Activated CD4-positive, alpha-beta T cell treated with anti-CD3 and anti-CD28 coated beads, Interleukin-2, amount 10 ng/mL, durations not matched to agents 24 days and 14 days (primary cell): ENCODE data around the gene SPATA17. TPM values are rescaled to one million over a fixed set of nuclear protein-coding genes. Genes with fewer than 3 reads are reported as not detected.

Experiments used
- DNase-seq: peaks from one replicate; pipeline ENCODE4 v3.0.0; 2022
- H3K27ac Mint-ChIP-seq: one replicate; pipeline ENCODE4 v1.8.0; 2022; ENCODE audit warnings: mild to moderate bottlenecking, mixed read lengths
- H3K27me3 Mint-ChIP-seq: one replicate; pipeline ENCODE4 v1.8.0; 2022; ENCODE audit warnings: mixed read lengths
- H3K36me3 Mint-ChIP-seq: one replicate; pipeline ENCODE4 v1.8.0; 2022; ENCODE audit warnings: low read depth, mild to moderate bottlenecking, mixed read lengths
- H3K4me1 Mint-ChIP-seq: one replicate; pipeline ENCODE4 v1.8.0; 2021; ENCODE audit warnings: mixed read lengths
- H3K4me3 Mint-ChIP-seq: one replicate; pipeline ENCODE4 v1.8.0; 2022; ENCODE audit warnings: mild to moderate bottlenecking, moderate library complexity, mixed read lengths
- H3K9me3 Mint-ChIP-seq: one replicate; pipeline ENCODE4 v1.8.0; 2021; ENCODE audit warnings: mixed read lengths
- intact Hi-C: fragments of 100-400 bp; cut with micrococcal nuclease; formaldehyde crosslinking; loops from one replicate; pipeline ENCODE4 v1.15.1; 2023
- total RNA-seq: library from RNA; stranded (reverse); gene quantifications from 2 replicates; pipeline ENCODE4 v1.2.3, GENCODE V29; 2022

Gene SPATA17
- total RNA-seq, 1 donor from 2014 or later = not detected

DNA sequence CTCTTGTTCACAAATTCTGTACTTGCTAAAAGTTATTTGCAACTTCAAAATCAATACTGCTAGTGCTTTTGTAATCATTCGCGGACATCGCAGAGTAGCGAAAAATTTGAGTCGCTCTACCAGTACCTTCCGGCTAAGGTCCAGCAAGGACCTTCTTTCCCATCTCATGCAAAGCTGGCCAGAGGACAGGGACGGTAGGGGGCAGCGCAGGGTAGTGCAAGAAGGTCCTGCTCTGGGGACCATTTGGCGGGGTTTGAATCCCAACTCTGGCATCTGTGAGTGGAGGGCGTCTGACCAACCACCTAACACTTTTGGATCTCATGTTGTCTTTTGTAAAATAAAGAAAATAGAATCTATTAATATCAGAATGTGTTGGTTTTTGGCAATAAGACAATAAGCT is 258.3 kb downstream of the SPATA17 start:
- no peaks in the 10 kb centered on the region for H3K36me3 Mint-ChIP-seq
- no peaks in the 10 kb centered on the region for H3K4me1 Mint-ChIP-seq
- H3K4me3 Mint-ChIP-seq = no peak overlapping the region
- no peaks in the 10 kb centered on the region for H3K9me3 Mint-ChIP-seq
- intact Hi-C loops = no loop called here
- no peaks in the 10 kb centered on the region for H3K27me3 Mint-ChIP-seq
- H3K27ac Mint-ChIP-seq = no peak overlapping the region
- no peak for DNase-seq

DNA sequence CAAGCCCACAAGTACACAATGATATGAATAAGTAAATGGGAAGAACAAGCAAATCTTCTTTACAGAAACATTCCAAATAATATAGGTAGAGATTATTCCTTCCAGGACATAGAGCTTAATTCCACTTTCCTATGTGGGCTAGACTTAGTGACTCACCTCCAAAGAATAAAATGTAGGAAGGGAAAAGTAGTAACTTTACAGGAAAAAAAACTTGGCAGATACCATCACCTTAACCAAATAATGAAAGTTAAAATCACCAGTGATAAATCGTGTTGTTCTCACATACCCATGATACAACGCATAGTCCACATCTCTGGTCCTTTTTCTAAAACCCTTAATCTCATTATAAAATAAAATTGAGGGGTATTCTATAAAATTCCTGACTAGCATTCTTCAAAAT is 260.8 kb downstream of the SPATA17 start:
- no peaks in the 10 kb centered on the region for H3K4me1 Mint-ChIP-seq
- no peaks in the 10 kb centered on the region for H3K36me3 Mint-ChIP-seq
- no peak overlapping the region for H3K4me3 Mint-ChIP-seq
- H3K27me3 Mint-ChIP-seq = no peaks in the 10 kb centered on the region
- intact Hi-C loops = no loop called here
- DNase-seq = no peak
- H3K27ac Mint-ChIP-seq = no peak overlapping the region
- no peaks in the 10 kb centered on the region for H3K9me3 Mint-ChIP-seq

DNA sequence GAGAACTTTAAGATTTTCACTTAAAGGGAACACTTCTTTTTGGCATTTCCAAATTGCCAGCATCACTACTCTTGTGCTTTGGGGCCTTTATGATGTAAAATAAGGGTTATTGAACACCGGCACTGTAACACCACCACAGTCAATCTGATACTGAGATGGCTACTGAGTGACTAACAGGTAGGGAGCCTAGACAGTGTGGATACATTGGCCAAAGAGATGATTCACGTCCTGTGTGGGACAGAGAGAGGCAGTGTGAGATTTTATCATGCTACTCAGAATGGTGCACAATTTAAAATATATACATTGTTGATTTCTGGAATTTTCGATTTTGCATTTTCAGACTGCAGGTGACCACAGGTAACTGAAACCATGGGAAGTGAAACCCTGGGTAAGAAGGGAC is 261.6 kb downstream of the SPATA17 start:
- H3K27ac Mint-ChIP-seq = no peak overlapping the region
- intact Hi-C loops = no loop called here
- H3K9me3 Mint-ChIP-seq = no peaks in the 10 kb centered on the region
- H3K36me3 Mint-ChIP-seq = no peaks in the 10 kb centered on the region
- no peaks in the 10 kb centered on the region for H3K4me1 Mint-ChIP-seq
- H3K4me3 Mint-ChIP-seq = no peak overlapping the region
- H3K27me3 Mint-ChIP-seq = no peaks in the 10 kb centered on the region
- no peak for DNase-seq

DNA sequence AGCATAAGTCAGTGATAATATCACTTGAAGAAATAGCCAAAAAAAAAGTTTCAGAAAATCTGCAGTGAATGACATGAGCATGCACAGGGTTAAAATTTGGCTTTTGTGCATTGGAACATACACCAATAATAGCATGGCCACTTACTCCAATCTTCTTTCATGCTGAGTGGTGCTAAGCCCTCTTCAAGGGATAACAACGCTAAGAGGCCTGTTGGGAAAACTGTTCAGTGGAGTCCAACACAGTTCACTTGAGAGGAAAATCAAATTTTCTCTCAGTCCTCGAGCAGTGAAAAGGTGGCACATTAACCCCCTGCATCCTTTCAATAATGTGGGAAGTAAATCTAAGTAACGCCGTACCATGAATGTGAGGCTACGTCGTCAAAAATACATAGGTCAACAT is 264.7 kb downstream of the SPATA17 start:
- H3K4me1 Mint-ChIP-seq = no peaks in the 10 kb centered on the region
- H3K36me3 Mint-ChIP-seq = no peaks in the 10 kb centered on the region
- no peaks in the 10 kb centered on the region for H3K27me3 Mint-ChIP-seq
- no peaks in the 10 kb centered on the region for H3K9me3 Mint-ChIP-seq
- DNase-seq = no peak
- no peak overlapping the region for H3K27ac Mint-ChIP-seq
- no peak overlapping the region for H3K4me3 Mint-ChIP-seq
- intact Hi-C loops = no loop called here

DNA sequence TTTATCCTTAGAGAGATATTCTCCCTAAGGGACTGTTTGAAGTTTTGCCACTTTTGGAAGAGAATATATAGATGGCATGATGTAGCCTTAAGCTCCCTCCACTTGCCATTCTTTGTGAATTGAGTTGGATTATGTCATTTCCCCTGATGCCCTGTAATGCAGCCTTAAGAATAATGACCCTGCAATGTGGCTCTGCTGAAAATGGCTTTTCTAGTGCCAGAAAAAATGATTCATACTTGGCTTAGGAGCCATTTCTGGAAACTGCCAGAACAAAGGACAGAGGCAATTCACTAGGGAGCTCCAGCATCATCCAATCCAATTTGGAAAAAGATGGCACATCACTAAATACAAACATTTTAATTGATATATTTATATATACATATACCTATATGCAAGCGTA is 265.3 kb downstream of the SPATA17 start:
- H3K9me3 Mint-ChIP-seq = no peaks in the 10 kb centered on the region
- H3K27me3 Mint-ChIP-seq = no peaks in the 10 kb centered on the region
- no peak overlapping the region for H3K27ac Mint-ChIP-seq
- no peaks in the 10 kb centered on the region for H3K36me3 Mint-ChIP-seq
- DNase-seq = no peak
- H3K4me3 Mint-ChIP-seq = no peak overlapping the region
- no peaks in the 10 kb centered on the region for H3K4me1 Mint-ChIP-seq
- intact Hi-C loops = no loop called here

DNA sequence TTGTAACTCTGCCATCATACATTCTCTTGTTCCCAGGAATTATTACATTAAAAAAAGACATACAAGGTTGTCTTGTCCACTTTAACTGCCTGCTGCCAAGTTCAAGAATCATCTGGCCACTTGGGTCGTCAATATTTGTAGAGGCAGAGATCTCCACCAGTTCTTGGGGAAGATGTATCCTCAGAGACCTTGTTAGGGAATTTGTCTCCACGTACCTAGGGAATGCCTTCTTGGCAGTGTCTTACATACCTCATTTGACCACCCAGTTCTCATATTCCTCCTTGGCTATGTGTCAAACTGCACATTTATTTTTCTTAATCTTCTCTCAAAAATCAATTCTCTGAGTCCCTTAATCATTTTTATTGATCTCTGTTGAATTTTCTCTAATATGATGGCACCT is 266.0 kb downstream of the SPATA17 start:
- H3K4me3 Mint-ChIP-seq = no peak overlapping the region
- intact Hi-C loops = no loop called here

DNA sequence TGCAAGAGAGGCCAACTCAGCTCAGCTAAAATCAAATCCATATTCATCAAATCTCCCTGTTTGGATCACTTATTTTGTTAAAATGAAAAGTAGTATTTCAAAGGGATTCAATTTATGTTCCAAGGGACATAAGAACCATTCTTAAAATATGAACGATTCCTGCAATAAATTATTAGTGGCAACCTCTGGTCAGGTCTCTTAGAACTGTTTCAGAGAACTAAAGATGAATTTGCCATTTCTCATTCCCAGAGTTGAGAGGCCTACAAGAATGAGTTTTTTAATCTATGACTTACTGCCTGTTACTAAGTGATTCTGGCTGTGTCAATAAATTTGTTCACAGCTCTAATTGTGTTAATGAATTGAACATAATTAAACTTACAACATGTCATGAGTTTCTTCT is 268.5 kb downstream of the SPATA17 start:
- no peak for DNase-seq
- intact Hi-C loops = no loop called here
- Mint-ChIP-seq H3K4me1 (no peaks in the 10 kb centered on the region), H3K27ac (no peak overlapping the region), H3K9me3 (no peaks in the 10 kb centered on the region), H3K36me3 (no peaks in the 10 kb centered on the region), H3K4me3 (no peak overlapping the region), H3K27me3 (no peaks in the 10 kb centered on the region)

More for the DNA sequence above, 266.0 kb downstream of the SPATA17 start:
- H3K9me3 Mint-ChIP-seq = no peaks in the 10 kb centered on the region
- H3K4me1 Mint-ChIP-seq = no peaks in the 10 kb centered on the region
- H3K36me3 Mint-ChIP-seq = no peaks in the 10 kb centered on the region
- no peaks in the 10 kb centered on the region for H3K27me3 Mint-ChIP-seq
- DNase-seq = no peak
- no peak overlapping the region for H3K27ac Mint-ChIP-seq

DNA sequence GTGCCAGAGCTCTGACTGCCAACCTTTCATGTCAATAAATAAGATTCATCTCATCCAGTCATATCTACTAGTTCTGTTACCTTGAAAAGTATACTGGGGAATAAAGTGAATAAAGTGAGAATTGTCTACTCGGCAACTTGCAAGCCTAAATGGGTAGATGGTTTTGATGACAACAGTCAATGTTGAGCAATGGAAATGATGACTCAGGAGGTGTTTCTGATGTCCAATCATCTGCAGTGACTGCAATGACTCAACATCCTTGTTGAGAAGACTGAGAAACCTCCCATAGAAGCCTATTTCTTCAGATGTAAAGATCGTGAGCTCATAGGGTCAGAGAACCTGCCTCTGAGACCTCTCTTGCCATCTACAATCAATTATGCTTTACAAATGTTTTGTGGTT is 276.4 kb downstream of the SPATA17 start:
- no peak overlapping the region for H3K27ac Mint-ChIP-seq
- H3K36me3 Mint-ChIP-seq = no peaks in the 10 kb centered on the region
- DNase-seq = no peak
- H3K9me3 Mint-ChIP-seq = no peaks in the 10 kb centered on the region
- H3K4me3 Mint-ChIP-seq = no peak overlapping the region
- no peaks in the 10 kb centered on the region for H3K4me1 Mint-ChIP-seq
- no peaks in the 10 kb centered on the region for H3K27me3 Mint-ChIP-seq
- intact Hi-C loops = no loop called here

DNA sequence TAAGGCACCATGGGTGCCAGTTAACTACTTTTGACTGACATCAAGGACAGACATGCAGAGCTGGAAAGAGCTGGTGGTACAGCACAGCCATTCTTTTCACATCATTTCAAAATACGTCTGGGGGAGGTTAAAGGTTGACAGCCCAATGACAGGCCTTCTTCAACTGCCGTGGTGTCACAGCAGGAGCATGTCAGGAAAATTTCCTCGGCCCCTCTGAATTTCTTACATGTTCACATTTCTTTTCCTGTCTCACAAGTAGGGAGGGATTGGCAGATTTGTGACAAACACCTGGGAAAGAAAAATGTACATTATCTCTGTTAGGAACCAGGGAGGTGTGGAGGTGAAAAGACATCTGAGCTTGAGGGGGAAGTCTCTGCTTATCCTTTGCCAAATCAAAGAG is 279.1 kb downstream of the SPATA17 start:
- no peak overlapping the region for H3K4me3 Mint-ChIP-seq

DNA sequence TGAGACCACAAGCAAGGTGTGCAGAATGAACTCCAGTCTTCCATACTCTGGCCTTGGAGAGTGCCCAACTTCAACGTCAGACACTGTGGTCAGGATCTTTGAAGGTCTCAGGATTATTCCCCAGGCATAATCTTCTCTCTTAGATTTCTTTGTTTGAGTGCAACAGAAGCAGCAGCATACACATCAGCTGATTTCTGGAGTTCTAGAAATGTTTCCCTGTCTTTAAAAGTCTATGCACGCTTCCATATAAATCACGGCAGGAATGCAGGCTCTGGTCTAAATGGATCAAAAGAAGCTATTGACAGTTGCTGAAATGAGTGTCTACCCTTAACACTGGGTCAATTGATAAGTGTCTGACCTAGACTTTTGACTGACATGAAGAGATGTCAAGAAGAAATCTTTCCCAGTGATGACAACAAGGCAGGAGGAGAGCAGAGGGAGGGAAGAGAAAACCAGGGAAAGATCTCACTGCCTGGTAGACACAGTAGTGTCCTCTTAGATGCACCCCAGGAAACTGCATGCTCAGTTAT is 279.7 kb downstream of the SPATA17 start:
- Mint-ChIP-seq H3K9me3 (no peaks in the 10 kb centered on the region), H3K27ac (no peak overlapping the region), H3K4me1 (no peaks in the 10 kb centered on the region), H3K4me3 (no peak overlapping the region), H3K36me3 (no peaks in the 10 kb centered on the region), H3K27me3 (no peaks in the 10 kb centered on the region)
- intact Hi-C loops = no loop called here
- DNase-seq = no peak

More for the DNA sequence above, 279.1 kb downstream of the SPATA17 start:
- no peaks in the 10 kb centered on the region for H3K4me1 Mint-ChIP-seq
- intact Hi-C loops = no loop called here
- no peak for DNase-seq
- H3K27ac Mint-ChIP-seq = no peak overlapping the region
- H3K27me3 Mint-ChIP-seq = no peaks in the 10 kb centered on the region
- no peaks in the 10 kb centered on the region for H3K36me3 Mint-ChIP-seq
- no peaks in the 10 kb centered on the region for H3K9me3 Mint-ChIP-seq

DNA sequence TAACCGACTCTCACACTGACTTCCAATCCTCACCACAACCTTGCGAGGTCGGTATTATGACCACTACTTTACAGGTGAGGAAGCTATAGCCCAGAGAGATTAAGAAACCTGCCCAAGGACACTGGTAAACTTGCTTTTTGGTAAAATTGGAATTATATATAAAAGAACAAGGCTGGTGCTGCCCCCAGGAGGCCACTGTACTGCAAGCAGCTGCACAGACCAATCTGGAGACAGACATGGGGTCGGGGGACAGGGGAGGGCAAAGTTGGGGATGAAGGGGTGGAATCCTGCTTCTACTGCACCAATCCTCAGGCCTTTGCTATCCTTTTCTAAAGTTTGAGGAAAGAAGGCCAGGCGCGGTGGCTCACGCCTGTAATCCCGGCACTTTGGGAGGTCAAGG is 280.8 kb downstream of the SPATA17 start:
- H3K4me3 Mint-ChIP-seq = no peak overlapping the region
- H3K4me1 Mint-ChIP-seq = no peaks in the 10 kb centered on the region
- no peak for DNase-seq
- H3K36me3 Mint-ChIP-seq = no peaks in the 10 kb centered on the region
- intact Hi-C loops = no loop called here
- H3K9me3 Mint-ChIP-seq = no peaks in the 10 kb centered on the region
- H3K27ac Mint-ChIP-seq = no peak overlapping the region
- H3K27me3 Mint-ChIP-seq = no peaks in the 10 kb centered on the region

DNA sequence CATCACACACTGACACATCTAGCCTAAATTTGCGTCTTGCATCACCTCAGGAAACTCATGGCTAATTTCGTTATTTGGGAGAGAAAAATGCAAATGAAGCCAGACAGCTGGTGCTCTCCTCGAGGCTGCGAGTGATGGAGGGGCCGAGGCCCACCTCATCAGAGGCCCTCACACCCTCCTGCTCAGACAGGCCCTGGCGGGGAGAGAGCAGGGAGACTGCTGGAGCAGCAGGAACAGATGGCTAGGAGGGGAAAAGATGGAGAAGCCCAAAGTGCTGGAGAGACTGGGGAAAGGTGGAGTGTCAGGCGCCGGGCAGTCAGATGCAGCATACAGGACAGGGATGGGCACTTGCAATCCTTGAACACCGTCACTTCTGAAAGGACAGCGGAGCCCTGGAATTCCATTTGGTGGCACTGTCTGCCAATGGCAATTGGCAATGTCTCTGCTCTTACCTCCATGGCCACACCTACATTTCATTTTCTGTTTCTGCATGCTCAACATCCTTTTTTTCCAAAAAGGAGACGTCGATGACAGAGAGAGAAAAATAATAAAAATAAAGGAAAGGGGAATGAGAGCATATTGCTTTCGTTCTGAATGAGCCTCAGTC is 286.2 kb downstream of the SPATA17 start:
- Mint-ChIP-seq H3K9me3 (no peaks in the 10 kb centered on the region), H3K4me3 (no peak overlapping the region), H3K27me3 (no peaks in the 10 kb centered on the region), H3K4me1 (no peaks in the 10 kb centered on the region), H3K36me3 (no peaks in the 10 kb centered on the region), H3K27ac (no peak overlapping the region)
- DNase-seq = no peak
- intact Hi-C loops = no loop called here

DNA sequence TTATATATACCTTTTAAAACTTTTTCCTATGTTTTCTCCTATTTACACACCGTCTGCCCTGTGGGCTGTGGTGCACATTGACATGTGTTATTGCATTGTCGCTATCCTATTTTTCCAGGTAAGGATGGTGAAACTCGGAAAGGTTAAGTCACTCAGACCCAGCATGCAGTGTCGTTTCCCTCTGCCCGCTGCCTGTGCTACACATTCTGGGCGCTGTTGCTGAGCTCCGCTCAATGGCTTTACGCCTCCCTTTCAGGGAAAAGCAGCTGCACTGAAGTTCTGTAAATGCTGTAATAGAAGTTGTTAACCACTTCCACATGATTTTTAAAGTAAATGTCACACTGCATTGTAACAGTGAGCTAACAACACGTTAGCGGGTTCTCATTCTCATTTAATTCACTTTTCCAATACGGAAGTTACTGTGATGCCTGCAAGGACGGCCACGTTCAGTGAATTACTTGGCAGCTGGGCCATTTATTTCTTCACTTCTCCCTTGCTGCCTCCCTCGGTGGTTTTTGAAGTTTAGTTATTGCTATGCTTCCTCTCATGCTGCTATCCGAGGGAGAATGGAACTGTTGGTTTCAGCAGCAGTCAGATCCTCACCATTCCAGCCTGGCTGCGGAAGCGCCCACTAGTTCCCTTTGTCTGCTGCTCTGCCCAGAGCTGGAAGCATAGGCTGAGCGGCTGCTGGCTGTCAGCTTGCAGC is 288.7 kb downstream of the SPATA17 start:
- Mint-ChIP-seq H3K27ac (no peak overlapping the region), H3K9me3 (no peaks in the 10 kb centered on the region), H3K27me3 (peaks cover 8% of the 10 kb centered on the region), H3K4me3 (no peak overlapping the region), H3K36me3 (no peaks in the 10 kb centered on the region), H3K4me1 (no peaks in the 10 kb centered on the region)
- intact Hi-C loops = no loop called here
- DNase-seq = no peak
